Measurements from ENCODE around the gene JMJD6. TPM values are rescaled to one million over a fixed set of nuclear protein-coding genes. Genes with fewer than 3 reads are reported as not detected.

Gene JMJD6
- total and polyA plus RNA-seq, 2 of the 8 experiments (the other 6 are each of a cell fraction or from before 2014, with no cell fraction given), result 8.6 to 18.6 TPM

GRCh38 chr17:76720211-76720610 lies 6.2 kb downstream of the JMJD6 start:
- no peak overlapping the region for H3K23ac ChIP-seq (ENCODE audit: insufficient read length)
- H3K79me1 ChIP-seq (ENCODE audit: low read depth, low read length), result no peaks in the 10 kb centered on the region
- peaks cover 0 to 3% of the 10 kb centered on the region in 2 experiments; a peak in 1 of 4 replicates for H3K79me2 ChIP-seq (ENCODE audit: control insufficient read depth in 1 of 2, insufficient read depth in 2 of 2, low read length in 2 of 2)
- no peak overlapping the region for H3K9ac ChIP-seq (replicated peaks in 1 of 4; ENCODE audit: extremely low read depth in 1 of 4, low read depth in 3 of 4, low read length in 3 of 4)
- H3K4ac ChIP-seq (replicated peaks; ENCODE audit: insufficient read length, low read depth, low read length), result no peak overlapping the region
- POLR2A ChIA-PET (ENCODE audit: partially characterized antibody), result interaction anchor here (1.0 to 1.3 kb wide), 2 partner anchors 8 to 12 kb away, joined by 3 to 8 read pairs; no protein-coding TSS in a partner anchor
- H3K56ac ChIP-seq (replicated peaks; ENCODE audit: insufficient read length, low read depth, low read length), result no peak overlapping the region
- H3K18ac ChIP-seq (ENCODE audit: extremely low read depth, low read length), result no peak overlapping the region
- H2AK5ac ChIP-seq (ENCODE audit: low read depth, low read length), result no peak overlapping the region
- no peak overlapping the region for H4K5ac ChIP-seq (ENCODE audit: insufficient read length, low read depth, low read length)
- no peak overlapping the region for H2BK5ac ChIP-seq (ENCODE audit: low read depth, low read length)
- no peak overlapping the region for H2BK12ac ChIP-seq (ENCODE audit: low read depth, low read length)
- H2BK15ac ChIP-seq (ENCODE audit: low read length), result no peak overlapping the region
- TF ChIP-seq KDM4A (IDR thresholded peaks at IDR 0.05; ENCODE audit: low read depth, low read length, severe bottlenecking), result no peak
- TF ChIP-seq TAF1 (IDR thresholded peaks at IDR 0.05; ENCODE audit: low read depth, low read length), result no peak
- TF ChIP-seq EGR1 (IDR thresholded peaks at IDR 0.05; ENCODE audit: borderline replicate concordance, low read depth, low read length), result no peak
- no peak for TF ChIP-seq SIN3A (conservative IDR thresholded peaks at IDR 0.05 in 1 of 2, IDR thresholded peaks at IDR 0.05 in 1 of 2; ENCODE audit: low read depth in 1 of 2, low read length in 2 of 2)
- TF ChIP-seq BRCA1 (IDR thresholded peaks at IDR 0.05; ENCODE audit: low read depth, low read length), result no peak
- TF ChIP-seq POU5F1 (IDR thresholded peaks at IDR 0.05; ENCODE audit: low read depth, low read length), result no peak
- no peak for TF ChIP-seq CTCF (IDR thresholded peaks at IDR 0.05; ENCODE audit: control extremely low read depth in 1 of 3, insufficient read depth in 1 of 3, low read depth in 1 of 3, low read length in 3 of 3)
- TF ChIP-seq YY1 (IDR thresholded peaks at IDR 0.05; ENCODE audit: low read depth, low read length), result no peak
- no peak for TF ChIP-seq CEBPB (IDR thresholded peaks at IDR 0.05; ENCODE audit: low read depth, low read length)
- TF ChIP-seq MAFK (IDR thresholded peaks at IDR 0.05; ENCODE audit: low read depth, low read length), result no peak
- no peak for TF ChIP-seq SIX5 (IDR thresholded peaks at IDR 0.05; ENCODE audit: low read depth, low read length)
- no peaks in the 10 kb centered on the region for H3K27me3 ChIP-seq (replicated peaks in 1 of 4; ENCODE audit: control insufficient read depth in 3 of 4, extremely low read depth in 1 of 4, insufficient read depth in 3 of 4, low read length in 3 of 4)
- H4K8ac ChIP-seq (ENCODE audit: extremely low read depth, insufficient read depth, low read length), result no peak overlapping the region
- H3K23me2 ChIP-seq (ENCODE audit: low read depth, low read length), result no peaks in the 10 kb centered on the region
- no peak overlapping the region for H3K4me3 ChIP-seq (ENCODE audit: extremely low read depth in 1 of 4, insufficient read depth in 2 of 4, low read depth in 3 of 4, low read length in 4 of 4)
- no peak overlapping the region for H3K27ac ChIP-seq (ENCODE audit: low read depth, low read length)
- CTCF ChIA-PET (ENCODE audit: partially characterized antibody), result interaction anchor here (1.7 to 10.2 kb wide), 3 partner anchors 9 to 34 kb away, joined by 4 to 155 read pairs (median 21); partner anchors contain the start of gene MXRA7
- H3K4me1 ChIP-seq (replicated peaks in 1 of 4; ENCODE audit: control insufficient read depth in 3 of 4, insufficient read depth in 4 of 4, low read length in 3 of 4), result no peaks in the 10 kb centered on the region; a peak in 1 of 7 replicates
- H3K14ac ChIP-seq (ENCODE audit: insufficient read length), result no peak overlapping the region
- no peak overlapping the region for H2AFZ ChIP-seq (ENCODE audit: low read length)
- WGBS, 2 experiments (ENCODE audit: extremely low coverage in 1 of 2, insufficient coverage in 1 of 2, insufficient read length in 1 of 2, insufficient replicate concordance in 2 of 2, low coverage in 1 of 2, low lambda C conversion rate in 2 of 2, missing lambda C conversion rate in 1 of 2), result 88% methylated on average over 9 of the region's 9 CpGs; no CpG with 5 or more reads in 1 of the 2 experiments
- no peak for DNase-seq (ENCODE audit: low read depth in 1 of 2, low spot score in 2 of 2)
- H3K4me2 ChIP-seq (ENCODE audit: insufficient read depth in 1 of 2, low read depth in 2 of 2, low read length in 2 of 2), result no peak overlapping the region
- no peaks in the 10 kb centered on the region for H3K9me3 ChIP-seq (ENCODE audit: insufficient read depth in 2 of 2, low read depth in 1 of 2, low read length in 1 of 2)
- no peak overlapping the region for H2BK20ac ChIP-seq (ENCODE audit: low read length)
- no peak overlapping the region for H2BK120ac ChIP-seq (replicated peaks; ENCODE audit: low read depth, low read length)
- H3K36me3 ChIP-seq (ENCODE audit: control insufficient read depth in 2 of 4, insufficient read depth in 4 of 4, low read length in 3 of 4), result peaks cover 11 to 66% (median 44%) of the 10 kb centered on the region in 4 experiments
- H4K20me1 ChIP-seq (replicated peaks in 1 of 2; ENCODE audit: control insufficient read depth in 1 of 2, insufficient read depth in 2 of 2, low read length in 2 of 2), result peaks cover 0 to 4% of the 10 kb centered on the region in 2 experiments
- H4K91ac ChIP-seq (replicated peaks; ENCODE audit: insufficient read length, low read length), result no peak overlapping the region
- no peak for FAIRE-seq

Data from H1 (cell line).